ENCODE measurements around the gene NAIP. TPM values are rescaled to one million over a fixed set of nuclear protein-coding genes. Genes with fewer than 3 reads are reported as not detected.
"Not testable (repeated sequence)": the region's sequence is repeated elsewhere in the genome, so short reads cannot be mapped to it uniquely, and the experiment has no call there.

The NAIP gene
- total and polyA plus RNA-seq, 10 of the 15 experiments (the other 5 are each of a cell fraction or from before 2014, with no cell fraction given), result 1.8 to 6.4 (median 3.8) TPM

- WGBS (ENCODE audit: insufficient coverage, insufficient replicate concordance, low lambda C conversion rate, missing lambda C conversion rate), result 89% methylated on average over 8 of the region's 8 CpGs
- no peak for DNase-seq (ENCODE audit: low read depth, low spot score)
- CTCF ChIA-PET, result no interaction called here
- SMC1A ChIA-PET (ENCODE audit: uncharacterized antibody, unreplicated experiment), result no interaction called here
- Histone ChIP-seq H3K4me2 (ENCODE audit: control insufficient read depth, insufficient read depth) (no peak overlapping the region), H3K79me2 (ENCODE audit: control insufficient read depth, insufficient read depth, low read length) (no peaks in the 10 kb centered on the region), H3K9ac (ENCODE audit: control insufficient read depth, insufficient read depth, low read length) (no peak overlapping the region), H3K27me3 (replicated peaks in 1 of 2; ENCODE audit: control insufficient read depth in 2 of 2, insufficient read depth in 2 of 2, low read length in 1 of 2) (no peaks in the 10 kb centered on the region), H3K27ac (ENCODE audit: control insufficient read depth, insufficient read depth) (no peak overlapping the region), H2AFZ (ENCODE audit: control insufficient read depth, low read depth, low read length) (no peak overlapping the region), H4K20me1 (ENCODE audit: control insufficient read depth, insufficient read depth) (no peaks in the 10 kb centered on the region), H3K4me1 (ENCODE audit: control insufficient read depth, insufficient read depth, low read length) (no peaks in the 10 kb centered on the region), H3K9me3 (replicated peaks; ENCODE audit: control insufficient read depth, insufficient read depth, low read length) (no peaks in the 10 kb centered on the region), H3K36me3 (ENCODE audit: control insufficient read depth in 2 of 2, insufficient read depth in 2 of 2, low read length in 1 of 2) (no peaks in the 10 kb centered on the region), H3K4me3 (no peak overlapping the region)
- TF ChIP-seq ZBTB11 (CRISPR knock-in tag; IDR thresholded peaks at IDR 0.05) (no peak), KDM1A (IDR thresholded peaks at IDR 0.05; ENCODE audit: borderline replicate concordance) (no peak), TCF3 (IDR thresholded peaks at IDR 0.05; ENCODE audit: borderline replicate concordance, insufficient read depth, low read depth, low read length) (no peak), NFXL1 (IDR thresholded peaks at IDR 0.05; ENCODE audit: borderline replicate concordance) (no peak), USF2 (IDR thresholded peaks at IDR 0.05; ENCODE audit: borderline replicate concordance, low read depth, low read length) (no peak), EP300 (IDR thresholded peaks at IDR 0.05; ENCODE audit: borderline replicate concordance in 1 of 2, control insufficient read depth in 1 of 2, low read depth in 2 of 2, low read length in 2 of 2) (no peak), BMI1 (IDR thresholded peaks at IDR 0.05; ENCODE audit: borderline replicate concordance) (no peak), RB1 (IDR thresholded peaks at IDR 0.05; ENCODE audit: borderline replicate concordance) (no peak), LARP7 (IDR thresholded peaks at IDR 0.05) (no peak), ATF3 (IDR thresholded peaks at IDR 0.05; ENCODE audit: borderline replicate concordance, extremely low read depth, low read depth, low read length) (no peak)
- RAD21 ChIA-PET (ENCODE audit: unreplicated experiment), result no interaction called here
- no peak for ATAC-seq
- POLR2A ChIA-PET, result no interaction called here
- FAIRE-seq, result no peak
- no TSS peak for BruUV-seq (replicated peaks)
- in situ Hi-C loops (cut with MboI) (no loop called here), intact Hi-C loops (cut with micrococcal nuclease; ENCODE audit: unreplicated experiment) (no loop called here)
Observed at GRCh38 chr5:71011194-71011792, 13.8 kb downstream of the NAIP start.

- H3K9me3 ChIP-seq (replicated peaks; ENCODE audit: control insufficient read depth, insufficient read depth, low read length); H3K27ac ChIP-seq (ENCODE audit: control insufficient read depth, insufficient read depth); H2AFZ ChIP-seq (ENCODE audit: control insufficient read depth, low read depth, low read length); BruUV-seq (replicated peaks); RAD21 ChIA-PET (ENCODE audit: unreplicated experiment); POLR2A ChIA-PET; H3K4me3 ChIP-seq; FAIRE-seq; DNase-seq (ENCODE audit: low read depth, low spot score); in situ Hi-C loops (cut with MboI); H4K20me1 ChIP-seq (ENCODE audit: control insufficient read depth, insufficient read depth); H3K9ac ChIP-seq (ENCODE audit: control insufficient read depth, insufficient read depth, low read length); H3K4me2 ChIP-seq (ENCODE audit: control insufficient read depth, insufficient read depth); SMC1A ChIA-PET (ENCODE audit: uncharacterized antibody, unreplicated experiment); H3K36me3 ChIP-seq (ENCODE audit: control insufficient read depth in 2 of 2, insufficient read depth in 2 of 2, low read length in 1 of 2); H3K79me2 ChIP-seq (ENCODE audit: control insufficient read depth, insufficient read depth, low read length); H3K27me3 ChIP-seq (replicated peaks in 1 of 2; ENCODE audit: control insufficient read depth in 2 of 2, insufficient read depth in 2 of 2, low read length in 1 of 2); CTCF ChIA-PET; intact Hi-C loops (cut with micrococcal nuclease; ENCODE audit: unreplicated experiment); H3K4me1 ChIP-seq (ENCODE audit: control insufficient read depth, insufficient read depth, low read length): not testable (repeated sequence)
- peak; percentile 24; the same call in 1 of the 3 replicates for ATAC-seq
- 13% methylated on average over 3 of the region's 7 CpGs for WGBS (ENCODE audit: insufficient coverage, insufficient replicate concordance, low lambda C conversion rate, missing lambda C conversion rate)
Observed at GRCh38 chr5:71006983-71007382, 18.2 kb downstream of the NAIP start.
